Activated CD4-positive, CD25-positive, alpha-beta regulatory T cell treated with anti-CD3 and anti-CD28 coated beads, Interleukin-2, amount 50 U/mL, for 24 hours (primary cell): ENCODE results near the gene APOL4.

Experiments
- ATAC-seq, 2 donors: fragments of 150-1000 bp; cut with Tn5 transposase; one replicate each; pipeline ENCODE4 v1.10.0; 2021; ENCODE audit warnings: mild to moderate bottlenecking in 1 of 2, moderate library complexity in 1 of 2

The APOL4 gene

GRCh38 chr22:36151006-36151595 lies 50.5 kb downstream of the APOL4 start:
- ATAC-seq: no peak

- ATAC-seq: no peak
These were observed 52.2 kb downstream of the APOL4 start for GRCh38 chr22:36149441-36149840.

GRCh38 chr22:36148411-36148810 lies 53.2 kb downstream of the APOL4 start:
- no peak for ATAC-seq

- ATAC-seq: no peak
These were observed 54.3 kb downstream of the APOL4 start for GRCh38 chr22:36147196-36147791.

- no peak for ATAC-seq
These were observed 55.7 kb downstream of the APOL4 start for GRCh38 chr22:36145881-36146280.

GRCh38 chr22:36144886-36145541 lies 56.6 kb downstream of the APOL4 start:
- peak in 1 of 2 donors; percentile 49 for ATAC-seq

GRCh38 chr22:36143956-36144355 lies 57.7 kb downstream of the APOL4 start:
- ATAC-seq: no peak

- no peak for ATAC-seq
These were observed 58.4 kb downstream of the APOL4 start for GRCh38 chr22:36143066-36143815.

- no peak for ATAC-seq
These were observed 60.1 kb downstream of the APOL4 start for GRCh38 chr22:36141481-36141880.
